ENCODE results near the gene PAPPA. TPM values are rescaled to one million over a fixed set of nuclear protein-coding genes. Genes with fewer than 3 reads are reported as not detected.

Gene PAPPA
- total and polyA plus RNA-seq, 2 of the 8 experiments (the other 6 are each of a cell fraction or from before 2014, with no cell fraction given), result 0.18 to 0.63 TPM

- TF ChIP-seq JUN (IDR thresholded peaks at IDR 0.05; ENCODE audit: low read depth, low read length) (no peak), MAX (IDR thresholded peaks at IDR 0.05) (no peak)
These were observed 30.4 kb upstream of the PAPPA start (continued) for GRCh38 chr9:116123171-116123570.

Data from H1 (cell line).